Activated CD4-positive, alpha-beta T cell treated with anti-CD3 and anti-CD28 coated beads, Interleukin-2, Interleukin-4, amounts not matched to agents 100 ng/mL and 50 ng/mL, durations not matched to agents 16 hours and 8 hours (primary cell): Measurements from ENCODE around the gene MIS18BP1.
"Not testable (repeated sequence)": the region's sequence is repeated elsewhere in the genome, so short reads cannot be mapped to it uniquely, and the experiment has no call there.

Source experiments
- DNase-seq: peaks from one replicate; pipeline ENCODE4 v3.0.0-alpha.2; 2020; ENCODE audit warnings: low spot score

The MIS18BP1 gene

DNA sequence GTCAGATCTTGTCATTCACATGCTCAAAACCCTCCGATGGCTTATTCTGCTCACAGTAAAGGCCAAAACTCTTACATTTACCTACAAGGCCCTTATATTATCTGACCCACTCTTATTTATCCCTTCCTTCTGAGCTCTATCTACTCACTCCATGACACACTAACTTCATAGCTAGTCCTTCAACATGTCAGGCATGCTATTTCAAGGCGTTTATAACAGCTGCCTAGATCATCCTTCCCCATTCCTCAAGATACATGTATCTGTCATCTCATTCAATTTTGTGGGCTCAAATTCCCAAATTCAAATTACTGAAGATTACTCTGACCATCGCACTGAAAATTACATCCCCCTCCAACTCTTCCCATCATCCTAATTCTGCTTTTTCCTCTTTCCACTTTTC is 6.9 kb downstream of the MIS18BP1 start:
- DNase-seq: no peak

- no peak for DNase-seq
Measured at GRCh38 chr14:45242706-45243105, 10.3 kb downstream of the MIS18BP1 start.

DNA sequence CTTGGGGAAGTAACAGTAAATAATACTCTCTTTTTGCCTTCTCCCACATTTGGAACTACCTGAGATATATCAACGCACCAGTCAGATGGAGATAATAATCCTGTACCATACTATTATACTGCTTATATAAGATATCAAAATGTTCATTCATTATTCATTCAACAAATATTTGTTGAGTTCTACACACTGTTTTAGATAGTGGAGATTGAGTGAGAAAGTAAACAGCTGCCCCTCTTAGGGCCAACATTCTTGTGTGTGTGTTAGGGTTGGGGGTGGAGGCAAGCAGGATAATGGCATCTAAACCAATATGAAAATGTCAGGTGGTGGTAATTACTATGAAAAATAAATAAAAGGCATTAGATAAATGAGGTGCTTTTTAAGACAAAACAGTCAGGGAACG is 14.0 kb downstream of the MIS18BP1 start:
- no peak for DNase-seq

- no peak for DNase-seq
Measured at GRCh38 chr14:45227566-45227965, 25.4 kb downstream of the MIS18BP1 start.

DNA sequence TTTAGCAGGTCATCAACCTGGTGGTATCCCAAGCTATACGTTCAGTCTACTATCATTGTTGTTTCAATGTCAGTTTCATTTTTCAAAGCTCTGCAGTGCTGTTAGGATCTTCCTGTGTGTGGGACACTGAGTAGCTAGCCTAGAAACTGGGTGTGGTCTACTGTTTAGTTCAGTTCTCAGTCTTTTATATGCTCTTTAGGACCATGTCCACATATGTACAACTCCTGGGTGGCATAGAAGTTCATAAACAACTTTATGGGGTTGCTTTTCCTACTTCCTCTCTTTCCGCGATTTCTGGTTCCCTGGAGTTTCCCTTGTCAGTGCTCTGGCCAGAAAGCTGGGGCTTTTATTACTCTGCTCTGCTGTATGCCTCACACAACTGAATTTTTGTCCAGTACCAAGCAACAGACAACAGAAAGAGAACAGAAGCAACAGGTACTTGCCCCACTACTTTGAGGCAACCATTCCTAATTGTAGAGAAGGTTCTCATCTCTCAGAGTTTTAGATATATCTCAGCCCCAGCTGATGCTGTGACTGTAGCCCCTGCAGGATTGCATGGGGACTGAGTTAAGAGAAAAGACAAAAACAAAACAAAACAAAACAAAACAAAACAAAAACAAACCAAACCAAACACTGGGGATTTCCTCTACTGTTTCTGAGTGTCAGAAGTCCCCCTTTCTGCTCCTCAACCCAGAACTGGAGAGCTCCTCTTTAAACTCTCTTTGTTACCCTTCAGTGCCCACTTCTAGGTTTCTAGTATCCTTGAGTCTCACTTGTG is 30.3 kb downstream of the MIS18BP1 start:
- DNase-seq: no peak

GRCh38 chr14:45214341-45214740 is 38.7 kb downstream of the MIS18BP1 start:
- not testable (repeated sequence) for DNase-seq

GRCh38 chr14:45213716-45214115 is 39.3 kb downstream of the MIS18BP1 start:
- DNase-seq: not testable (repeated sequence)

DNA sequence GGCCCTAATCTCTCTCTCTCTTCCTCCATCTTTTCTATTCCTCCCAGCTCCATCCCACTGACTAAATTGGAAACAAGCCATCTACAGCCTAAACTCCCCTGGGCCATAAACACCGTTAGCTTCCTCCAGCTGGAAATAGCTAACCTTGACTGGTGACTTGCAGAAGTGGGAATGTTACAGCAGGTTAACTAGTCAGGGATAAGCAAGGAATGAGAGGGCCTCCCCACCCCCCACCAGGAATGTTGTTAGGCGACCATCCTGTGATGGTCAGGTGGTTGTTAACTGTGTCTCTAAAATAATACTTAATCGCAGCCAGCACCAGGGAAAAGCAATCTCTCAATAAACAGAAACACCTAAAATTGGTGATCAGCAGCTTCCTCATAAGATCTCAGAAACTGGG is 40.8 kb downstream of the MIS18BP1 start:
- DNase-seq: no peak

DNA sequence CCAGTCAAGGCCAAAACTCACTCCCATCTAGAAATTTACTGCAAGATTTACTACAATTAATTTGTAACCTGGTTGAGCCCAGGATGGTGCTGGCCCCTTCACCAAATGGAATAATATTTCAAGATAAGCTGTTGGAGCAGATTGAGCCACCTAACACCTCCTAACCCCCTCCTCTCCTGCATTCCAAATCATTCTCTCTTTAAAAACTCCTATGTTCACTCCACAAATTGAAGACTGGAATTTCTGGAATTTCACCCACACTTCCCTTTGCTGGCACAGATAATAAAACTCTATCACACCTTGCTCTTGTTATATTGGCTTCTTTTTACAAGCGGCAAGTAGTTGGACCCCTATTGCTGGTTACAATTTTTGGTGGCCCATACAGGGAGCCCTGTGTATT is 41.7 kb downstream of the MIS18BP1 start:
- DNase-seq: no peak

DNA sequence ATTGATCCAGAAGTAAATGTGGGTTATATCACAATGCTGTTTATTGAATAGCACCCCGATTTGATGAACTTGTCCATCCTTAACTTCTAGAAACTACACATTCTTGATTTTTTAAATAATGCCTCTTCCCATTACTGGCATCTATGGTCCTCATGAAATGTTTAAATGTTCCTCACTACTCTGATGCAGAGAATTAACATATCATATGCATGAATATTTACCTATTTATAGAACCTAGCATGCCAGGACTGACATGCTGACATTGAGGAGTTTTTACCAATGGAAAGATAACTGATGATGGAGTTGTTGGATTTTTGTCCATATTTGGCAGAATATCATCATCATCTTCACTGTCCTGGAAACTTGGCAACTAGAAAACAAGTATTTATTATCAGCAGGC is 42.8 kb downstream of the MIS18BP1 start:
- DNase-seq: no peak

DNA sequence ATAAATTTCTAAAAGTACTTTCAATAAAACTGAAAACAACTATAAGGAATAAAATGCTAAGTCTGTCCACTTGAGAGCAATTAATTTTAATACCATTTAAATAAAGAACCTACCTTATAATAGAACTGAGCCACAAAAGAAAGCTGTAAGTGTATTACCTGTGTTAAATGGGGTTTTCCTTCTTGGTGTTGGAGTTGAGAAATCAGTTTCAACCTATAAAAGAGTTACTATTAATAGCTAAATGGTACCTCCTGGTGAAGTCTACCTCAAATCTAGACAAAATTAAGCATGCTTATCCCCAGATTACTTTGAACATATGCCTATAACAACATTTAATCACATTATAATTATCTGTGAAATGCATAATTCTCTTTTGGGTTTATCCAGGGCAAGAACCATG is 48.8 kb downstream of the MIS18BP1 start:
- DNase-seq: no peak

DNA sequence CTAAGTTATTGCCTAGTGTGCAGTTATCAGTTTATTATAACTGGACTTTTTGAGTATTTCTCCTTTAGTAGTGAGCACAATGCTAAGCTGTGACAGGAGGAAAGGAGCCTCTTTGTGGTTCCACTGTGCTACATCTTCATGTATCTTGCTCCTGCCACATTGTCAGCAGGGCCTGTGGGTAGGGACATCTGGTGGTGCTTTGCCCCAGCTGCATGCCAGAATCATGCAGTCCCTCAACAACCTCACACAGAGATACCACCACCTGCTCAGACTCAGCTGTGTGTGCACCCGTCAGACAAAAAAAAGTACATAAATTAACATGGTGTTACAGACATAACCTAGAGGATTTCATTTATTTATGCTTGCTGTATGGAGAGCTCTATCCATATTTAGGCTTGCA is 51.1 kb downstream of the MIS18BP1 start:
- peak; percentile 19 for DNase-seq

DNA sequence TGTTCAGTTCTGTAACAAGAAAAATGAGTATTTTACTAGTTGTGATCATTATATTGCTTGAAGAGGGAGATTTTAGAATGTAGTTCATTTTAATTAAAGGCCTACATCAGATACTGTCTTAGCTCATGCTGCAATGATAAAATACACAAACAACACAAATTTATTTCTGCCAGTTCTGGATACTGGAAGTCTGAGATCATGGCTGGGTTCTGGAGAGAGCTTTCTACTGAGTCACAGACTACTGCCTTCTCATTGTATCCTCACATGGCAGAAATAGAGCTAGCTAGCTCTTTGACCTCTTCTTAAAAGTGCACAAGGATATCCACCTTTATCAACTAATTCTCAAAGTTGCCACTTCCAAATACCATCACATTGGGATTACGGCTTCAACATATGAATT is 53.8 kb downstream of the MIS18BP1 start:
- DNase-seq: no peak

DNA sequence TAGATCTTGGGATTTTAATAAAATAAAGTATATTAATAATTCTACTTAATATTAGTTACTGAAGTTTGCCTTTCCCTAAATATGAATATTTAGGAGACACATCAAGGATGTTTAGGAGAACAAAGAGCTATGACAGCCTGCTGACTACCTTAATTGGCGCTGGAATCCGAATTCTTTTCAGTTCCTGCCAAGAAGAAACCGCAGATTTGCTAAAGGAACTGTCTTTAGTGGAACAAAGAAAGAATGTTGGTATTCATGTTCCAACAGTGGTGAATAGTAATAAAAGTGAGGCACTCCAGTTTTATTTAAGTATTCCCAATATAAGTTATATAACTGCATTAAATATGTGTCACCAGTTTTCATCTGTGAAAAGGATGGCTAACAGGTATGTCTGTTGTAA is 54.5 kb downstream of the MIS18BP1 start:
- no peak for DNase-seq

- no peak for DNase-seq
Measured at GRCh38 chr14:45194964-45195363, 58.0 kb downstream of the MIS18BP1 start.

DNA sequence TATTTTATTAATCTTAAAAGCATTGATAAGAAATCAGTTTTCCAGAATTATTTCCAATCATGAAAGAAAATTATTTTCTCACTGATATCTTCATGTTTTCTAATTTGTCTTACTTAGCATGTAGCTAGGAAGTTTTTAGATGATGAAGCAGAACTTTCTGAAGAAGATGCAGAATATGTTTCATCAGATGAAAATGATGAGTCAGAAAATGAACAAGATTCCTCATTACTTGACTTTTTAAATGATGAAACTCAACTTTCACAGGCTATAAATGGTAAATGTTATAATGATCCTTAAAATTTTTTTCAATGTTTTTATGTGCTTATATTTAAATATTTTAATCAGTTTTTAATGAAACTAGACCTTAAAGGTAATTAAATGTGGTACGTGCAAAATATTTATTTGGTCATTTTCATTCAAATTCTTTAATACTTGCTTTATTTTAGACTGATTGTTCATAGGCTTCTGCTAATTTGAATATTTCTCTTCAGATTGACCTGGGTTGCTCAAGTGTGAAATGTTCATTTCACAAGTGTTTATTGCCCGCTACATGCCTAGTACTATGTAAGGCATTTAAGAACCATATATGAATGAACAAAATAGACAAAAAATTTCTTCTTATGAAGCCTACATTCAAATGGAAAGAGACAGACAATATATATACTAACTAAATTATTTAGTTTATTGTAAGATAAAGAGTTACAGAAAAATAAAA is 67.7 kb downstream of the MIS18BP1 start:
- DNase-seq: no peak

DNA sequence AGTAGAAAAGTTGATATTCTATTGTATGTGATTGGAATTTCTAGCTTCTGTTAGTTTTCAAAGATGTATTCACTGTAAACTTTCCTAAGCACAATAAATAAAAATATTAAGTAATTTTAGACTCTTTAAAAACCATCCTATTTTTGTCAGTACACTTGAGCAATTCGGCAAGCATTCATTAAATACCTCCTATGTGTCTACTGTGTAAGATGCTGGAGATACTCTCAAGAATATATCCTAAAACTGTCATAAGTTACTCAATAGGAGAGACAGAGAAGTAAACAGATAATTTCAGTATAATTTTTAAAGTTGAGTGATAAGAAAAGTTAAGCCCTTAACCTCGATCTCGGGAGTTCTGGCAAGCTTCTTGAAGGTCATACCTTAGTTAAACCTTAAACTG is 71.2 kb downstream of the MIS18BP1 start:
- DNase-seq: no peak

GRCh38 chr14:45181329-45181728 is 71.7 kb downstream of the MIS18BP1 start:
- DNase-seq: no peak

GRCh38 chr14:45177076-45177475 is 75.9 kb downstream of the MIS18BP1 start:
- no peak for DNase-seq

- no peak for DNase-seq
Measured at GRCh38 chr14:45169906-45170305, 83.1 kb downstream of the MIS18BP1 start.

DNA sequence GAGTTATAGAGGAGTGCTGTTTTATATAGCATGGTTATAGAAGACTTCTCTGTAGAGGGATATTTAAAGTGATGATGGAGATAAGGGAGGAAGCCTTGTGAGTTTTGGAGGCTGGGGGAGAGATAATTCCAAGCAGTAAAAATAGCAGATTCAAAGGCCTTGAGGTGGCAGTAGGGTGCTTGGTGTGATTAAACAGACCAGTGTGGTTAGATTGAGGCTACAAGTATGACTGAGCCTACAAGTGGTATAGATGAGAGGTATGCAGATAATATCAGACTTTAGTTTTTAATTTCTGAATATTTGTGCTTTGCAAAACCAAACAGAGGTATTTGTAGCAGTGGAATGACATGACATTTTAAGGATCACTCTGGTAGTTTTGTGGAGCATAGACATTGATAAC is 96.9 kb downstream of the MIS18BP1 start:
- peak; percentile 55 for DNase-seq
